Esophagus muscularis mucosa (tissue), 3 donors: Measurements from ENCODE around the gene ERN2.

Source experiments
- CTCF ChIP-seq, 3 experiments: fragments of 200-600 bp in 2 of 3; fragments of 450-650 bp in 1 of 3; sonication (generic) in 2 of 3; IDR thresholded peaks; one replicate each; pipeline ENCODE4 v1.5.1; 2017 to 2019; ENCODE audit warnings: antibody characterized with exemption in 3 of 3, mild to moderate bottlenecking in 2 of 3, moderate library complexity in 1 of 3
- POLR2A ChIP-seq: fragments of 450-650 bp; IDR thresholded peaks from one replicate; pipeline ENCODE4 v1.6.1; 2017; ENCODE audit warnings: antibody characterized with exemption, moderate library complexity, mild to moderate bottlenecking, low read depth
- POLR2AphosphoS5 ChIP-seq, 2 donors: sonication (generic); formaldehyde crosslinking; IDR thresholded peaks; one replicate each; pipeline ENCODE4 v1.6.1; 2017; ENCODE audit warnings: antibody characterized with exemption in 2 of 2

- TF ChIP-seq CTCF (IDR thresholded peaks at IDR 0.05) (no peak), POLR2AphosphoS5 (IDR thresholded peaks at IDR 0.05) (no peak), POLR2A (no peak)
These were observed 11.2 kb upstream of the ERN2 start for GRCh38 chr16:23724096-23724784.
